Islet precursor cell (in vitro differentiated cells): ENCODE results near the gene SERPINB6.
A peak's percentile ranks its signal among the peaks of the same experiment; 100 is the strongest.
"Not testable (repeated sequence)": the region's sequence is repeated elsewhere in the genome, so short reads cannot be mapped to it uniquely, and the experiment has no call there.

Experiments
- DNase-seq: peaks from one replicate; pipeline ENCODE4 v3.0.0-alpha.2; 2018

The SERPINB6 gene

DNA sequence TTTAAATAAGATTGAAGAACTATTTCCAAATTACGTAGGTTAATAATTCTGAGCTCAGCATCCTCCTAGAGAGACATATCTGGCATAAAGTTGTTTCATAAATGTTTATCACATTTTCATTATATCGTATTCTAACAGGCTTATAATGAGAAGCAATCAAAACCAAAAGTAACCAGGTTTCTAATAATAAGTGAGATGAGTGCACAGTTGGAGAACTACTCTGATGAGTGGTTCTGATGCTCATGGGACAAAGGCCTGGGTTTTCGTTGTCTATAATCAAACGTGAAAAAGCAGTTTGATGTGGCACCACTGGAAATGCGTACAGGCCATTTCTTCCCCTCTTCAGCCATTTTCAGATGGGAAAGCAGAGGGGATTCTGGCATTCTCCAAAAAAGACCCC, 4.7 kb upstream of the SERPINB6 start:
- no peak for DNase-seq

GRCh38 chr6:2973676-2974075, 2.3 kb upstream of the SERPINB6 start:
- DNase-seq = no peak

- DNase-seq = not testable (repeated sequence)
Observed at GRCh38 chr6:2973180-2973579, 1.8 kb upstream of the SERPINB6 start.

- not testable (repeated sequence) for DNase-seq
Observed at GRCh38 chr6:2972685-2973084, 1.3 kb upstream of the SERPINB6 start.

GRCh38 chr6:2972219-2972487, 786 bp upstream of the SERPINB6 start:
- not testable (repeated sequence) for DNase-seq

- DNase-seq = peak; percentile 69
Observed at GRCh38 chr6:2970753-2971419, 481 bp downstream of the SERPINB6 start.

- no peak for DNase-seq
Observed at GRCh38 chr6:2970034-2970685, 1.2 kb downstream of the SERPINB6 start.

DNA sequence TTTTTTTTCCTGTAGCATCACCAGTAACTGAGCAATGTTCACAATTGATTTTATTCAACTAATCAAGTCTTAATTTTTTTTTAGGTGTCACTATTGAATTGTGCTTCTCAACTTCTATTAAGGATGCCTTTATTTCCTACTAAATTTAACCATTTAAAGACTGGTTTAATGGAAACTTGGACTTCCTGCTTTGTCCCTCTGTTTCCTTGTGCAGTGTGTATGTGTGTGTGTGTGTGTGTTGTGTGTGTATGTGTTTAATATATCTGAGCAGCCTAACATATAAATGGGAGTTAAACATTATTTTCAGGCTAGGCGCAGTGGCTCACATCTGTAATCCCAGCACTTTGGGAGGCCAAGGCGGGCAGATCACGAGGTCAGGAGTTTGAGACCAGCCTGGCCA, 1.8 kb downstream of the SERPINB6 start:
- no peak for DNase-seq

DNA sequence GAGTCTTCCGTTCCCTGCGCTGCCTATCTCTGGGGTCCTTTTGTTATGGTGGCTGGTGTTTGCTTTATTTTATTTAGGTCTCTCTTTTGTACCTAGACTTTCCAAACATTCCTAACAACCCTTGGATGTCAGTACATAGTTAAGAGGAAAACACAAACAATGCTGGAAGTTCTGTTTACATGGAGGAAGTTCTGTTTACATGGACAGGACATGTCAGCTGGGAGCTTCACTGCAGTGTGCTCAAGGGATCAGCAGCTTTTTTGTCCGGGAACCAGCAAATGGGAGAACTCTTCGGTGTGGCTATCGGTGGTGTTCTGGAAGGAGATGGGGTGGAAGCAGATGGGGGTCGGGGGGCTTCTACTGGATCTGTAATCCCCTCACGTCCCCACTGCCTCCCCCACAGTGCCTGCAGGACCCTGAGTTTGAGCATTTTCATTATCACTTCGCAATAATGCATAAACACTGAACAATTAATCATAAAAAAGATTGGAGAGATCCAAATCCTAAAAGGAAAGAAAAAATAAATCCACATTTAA, 2.7 kb downstream of the SERPINB6 start:
- DNase-seq = no peak

DNA sequence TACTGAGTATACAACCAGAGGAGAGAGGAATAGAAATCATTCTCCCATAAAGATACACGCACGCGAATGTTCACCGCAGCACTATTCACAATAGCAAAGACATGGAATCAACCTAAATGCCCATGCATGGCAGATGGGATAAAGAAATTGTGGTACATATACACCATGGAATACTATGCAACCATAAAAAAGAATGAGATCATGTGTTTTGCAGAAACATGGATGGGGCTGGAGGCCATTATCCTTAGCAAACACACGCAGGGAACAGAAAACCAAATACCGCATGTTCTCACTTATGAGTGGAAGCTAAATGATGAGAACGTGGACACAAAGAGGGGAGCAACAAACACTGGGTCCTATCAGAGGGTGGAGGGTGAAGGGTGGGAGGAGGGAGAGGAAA, 3.4 kb downstream of the SERPINB6 start:
- DNase-seq = no peak

DNA sequence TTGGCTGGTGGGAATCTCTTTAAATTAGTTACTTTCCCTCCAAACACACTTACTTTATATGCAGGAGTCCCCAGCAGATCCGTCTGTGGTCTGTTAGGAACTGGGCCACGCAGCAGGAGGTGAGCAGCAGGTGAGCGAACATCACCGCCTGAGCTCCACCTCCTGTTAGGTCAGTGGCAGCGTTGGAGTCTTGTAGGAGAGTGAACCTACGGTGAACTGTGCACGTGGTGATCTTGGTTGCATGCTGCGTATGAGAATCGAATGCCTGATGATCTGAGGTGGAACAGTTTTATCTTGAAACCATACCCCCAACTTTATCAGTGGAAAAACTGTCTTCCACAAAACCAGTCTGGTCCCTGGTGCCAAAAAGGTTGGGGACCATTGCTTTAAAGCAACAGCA, 5.0 kb downstream of the SERPINB6 start:
- DNase-seq = no peak

- no peak for DNase-seq
Observed at GRCh38 chr6:2964793-2965505, 6.4 kb downstream of the SERPINB6 start.

DNA sequence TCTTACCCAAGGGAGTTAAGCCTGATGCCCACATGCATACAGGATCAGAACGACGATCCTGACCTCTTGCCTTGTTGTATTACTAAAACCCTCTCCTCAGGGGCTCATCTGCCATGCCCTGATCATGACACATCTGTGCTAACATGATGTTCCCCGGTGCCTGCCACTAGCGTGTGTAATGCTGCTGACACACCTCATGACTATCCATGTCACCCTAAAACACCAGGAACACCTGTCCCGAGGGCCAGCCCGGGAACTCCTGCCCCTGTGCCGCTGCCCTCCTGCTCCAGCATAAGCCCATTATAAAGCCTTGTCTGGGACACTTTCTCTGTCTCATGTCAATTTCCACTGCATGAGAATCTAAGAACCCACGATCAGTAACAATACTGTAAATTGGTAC, 7.6 kb downstream of the SERPINB6 start:
- DNase-seq = no peak

DNA sequence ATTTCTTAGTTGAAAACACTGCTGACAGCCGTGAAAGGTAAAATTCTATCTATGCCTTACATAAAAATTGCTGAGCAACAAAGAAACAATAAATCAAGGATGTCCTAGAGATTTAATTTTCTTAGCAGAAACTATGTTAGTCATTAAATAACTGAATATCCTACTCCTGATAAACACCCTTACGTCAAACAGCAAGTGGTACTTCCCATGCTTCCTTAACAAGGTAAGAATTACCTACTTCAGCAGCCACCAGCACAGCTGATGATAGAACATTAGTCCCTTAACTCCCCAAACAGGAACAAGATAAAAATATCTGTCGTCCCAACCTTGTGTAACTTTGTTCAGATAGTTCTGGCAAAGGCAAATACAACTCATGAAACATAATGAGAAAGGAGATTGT, 8.7 kb downstream of the SERPINB6 start:
- DNase-seq = no peak

GRCh38 chr6:2962004-2962403, 9.4 kb downstream of the SERPINB6 start:
- no peak for DNase-seq

GRCh38 chr6:2961506-2961905, 9.9 kb downstream of the SERPINB6 start:
- DNase-seq = no peak

DNA sequence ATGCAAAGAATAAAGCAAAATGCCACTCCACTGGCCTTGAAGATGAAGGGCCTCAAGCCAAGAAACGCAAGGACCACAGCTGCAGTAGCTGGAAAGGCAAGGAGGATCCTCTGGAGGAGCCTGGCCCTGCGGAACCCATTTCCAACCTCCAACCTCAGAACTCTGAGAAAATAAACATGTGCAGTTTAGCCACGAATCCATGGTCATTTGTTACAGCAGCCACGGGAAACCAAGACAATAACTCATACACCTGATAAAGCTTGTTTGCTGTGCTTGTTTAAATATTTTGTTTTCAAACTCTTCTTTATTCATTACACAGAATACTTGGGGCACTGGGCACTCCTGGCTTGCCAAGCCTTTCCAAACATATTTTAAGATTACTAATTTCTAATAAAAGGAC, 10.4 kb downstream of the SERPINB6 start:
- DNase-seq = no peak

- peak; percentile 90 for DNase-seq
Observed at GRCh38 chr6:2959909-2960719, 11.3 kb downstream of the SERPINB6 start.

DNA sequence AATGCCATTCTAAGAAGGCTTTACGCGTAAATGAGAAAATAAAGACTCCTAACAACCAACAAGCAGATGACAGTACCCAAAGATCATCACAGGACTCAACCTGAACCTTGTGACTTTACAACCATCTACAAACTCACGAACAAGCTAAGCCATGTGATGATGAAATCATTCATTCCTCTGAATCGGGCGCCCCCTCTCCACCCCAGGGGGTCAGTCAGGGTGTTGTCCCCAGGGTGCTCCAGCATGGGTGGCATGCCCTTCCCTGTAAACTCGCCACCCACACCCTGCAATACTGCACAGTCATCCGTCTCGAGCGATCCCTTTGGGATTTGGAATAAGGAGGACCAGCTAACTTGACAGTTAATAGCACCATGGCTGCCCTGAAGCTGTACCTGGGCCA, 12.6 kb downstream of the SERPINB6 start:
- no peak for DNase-seq

GRCh38 chr6:2958331-2958711, 13.0 kb downstream of the SERPINB6 start:
- no peak for DNase-seq

GRCh38 chr6:2957696-2958330, 13.6 kb downstream of the SERPINB6 start:
- no peak for DNase-seq

DNA sequence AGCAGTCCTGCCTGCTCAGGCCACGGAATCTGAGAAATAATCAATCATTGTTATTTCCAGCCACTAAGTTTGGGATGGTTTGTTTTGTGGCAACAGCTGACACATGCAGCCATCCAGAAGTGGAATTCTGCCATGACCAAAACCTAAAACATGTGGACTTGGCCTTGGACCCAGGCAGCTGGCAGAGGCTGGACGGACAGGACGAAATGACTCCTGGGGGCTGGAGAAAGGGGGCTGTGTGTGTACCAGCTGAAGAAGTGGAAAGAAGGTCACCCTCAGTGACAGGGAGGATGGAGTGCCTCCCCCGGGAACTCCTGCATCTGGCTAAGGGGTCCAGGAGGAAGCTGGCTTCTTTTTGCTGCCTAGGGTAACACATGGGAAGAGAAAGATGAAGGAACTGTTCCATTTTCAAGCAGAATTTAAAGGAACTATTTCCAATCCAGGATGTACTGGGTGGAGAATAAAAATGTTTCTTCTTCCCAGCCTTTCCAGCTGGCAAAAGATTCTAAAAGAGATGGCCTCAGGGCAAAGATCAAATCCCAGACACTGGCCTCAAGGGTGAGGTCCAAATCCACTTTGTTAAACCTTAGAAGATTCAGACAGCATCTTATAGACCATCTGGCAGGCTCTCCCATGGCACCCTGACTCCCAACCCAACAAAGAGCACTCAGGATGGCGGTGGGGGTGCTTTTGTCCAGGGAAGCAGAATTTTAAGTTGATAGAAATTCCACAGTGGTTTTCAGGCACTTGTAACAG, 14.3 kb downstream of the SERPINB6 start:
- no peak for DNase-seq
